ENCODE data around the gene NSUN4. TPM values are rescaled to one million over a fixed set of nuclear protein-coding genes. Genes with fewer than 3 reads are reported as not detected.
A peak's percentile ranks its signal among the peaks of the same experiment; 100 is the strongest.

The NSUN4 gene
- total and polyA plus RNA-seq, 2 of the 13 experiments (the other 11 are each of a cell fraction or from before 2014, with no cell fraction given): 21.5 to 23.5 TPM

- TF ChIP-seq KIAA2018 (CRISPR knock-in tag; IDR thresholded peaks at IDR 0.05; ENCODE audit: borderline replicate concordance) (no peak), ZKSCAN1 (IDR thresholded peaks at IDR 0.05; ENCODE audit: low read length) (no peak), GABPB1 (CRISPR knock-in tag; IDR thresholded peaks at IDR 0.05) (peak; percentile 82), ZNF570 (CRISPR knock-in tag; IDR thresholded peaks at IDR 0.05; ENCODE audit: borderline replicate concordance) (no peak), ATAD3A (CRISPR knock-in tag; IDR thresholded peaks at IDR 0.05) (no peak), ZFP90 (CRISPR knock-in tag; IDR thresholded peaks at IDR 0.05; ENCODE audit: borderline replicate concordance) (0 out of 2 replicates have a peak, but pooled peaks have one; percentile 54), MLX (CRISPR knock-in tag; IDR thresholded peaks at IDR 0.05) (no peak), ZNF564 (CRISPR knock-in tag; IDR thresholded peaks at IDR 0.05) (peak; percentile 85; the same call in 1 of the 2 replicates), TBX2 (CRISPR knock-in tag; IDR thresholded peaks at IDR 0.05; ENCODE audit: borderline replicate concordance) (peak; percentile 86), ZNF816 (CRISPR knock-in tag; IDR thresholded peaks at IDR 0.05; ENCODE audit: borderline replicate concordance) (no peak; the same call in 1 of the 2 replicates), KLF13 (CRISPR knock-in tag; IDR thresholded peaks at IDR 0.05) (no peak), EHMT2 (IDR thresholded peaks at IDR 0.05; ENCODE audit: borderline replicate concordance, low read depth, low read length) (no peak), SP1 (IDR thresholded peaks at IDR 0.05) (no peak), SP1 (CRISPR knock-in tag; IDR thresholded peaks at IDR 0.05) (peak; percentile 78; the same call in 1 of the 2 replicates), KMT2A (CRISPR knock-in tag; IDR thresholded peaks at IDR 0.05) (peak; percentile 63; the same call in 1 of the 2 replicates), MAFK (conservative IDR thresholded peaks at IDR 0.05 in 1 of 2, IDR thresholded peaks at IDR 0.05 in 1 of 2; ENCODE audit: low read length in 2 of 2) (no peak)
- TF ChIP-seq, protein P1, sequence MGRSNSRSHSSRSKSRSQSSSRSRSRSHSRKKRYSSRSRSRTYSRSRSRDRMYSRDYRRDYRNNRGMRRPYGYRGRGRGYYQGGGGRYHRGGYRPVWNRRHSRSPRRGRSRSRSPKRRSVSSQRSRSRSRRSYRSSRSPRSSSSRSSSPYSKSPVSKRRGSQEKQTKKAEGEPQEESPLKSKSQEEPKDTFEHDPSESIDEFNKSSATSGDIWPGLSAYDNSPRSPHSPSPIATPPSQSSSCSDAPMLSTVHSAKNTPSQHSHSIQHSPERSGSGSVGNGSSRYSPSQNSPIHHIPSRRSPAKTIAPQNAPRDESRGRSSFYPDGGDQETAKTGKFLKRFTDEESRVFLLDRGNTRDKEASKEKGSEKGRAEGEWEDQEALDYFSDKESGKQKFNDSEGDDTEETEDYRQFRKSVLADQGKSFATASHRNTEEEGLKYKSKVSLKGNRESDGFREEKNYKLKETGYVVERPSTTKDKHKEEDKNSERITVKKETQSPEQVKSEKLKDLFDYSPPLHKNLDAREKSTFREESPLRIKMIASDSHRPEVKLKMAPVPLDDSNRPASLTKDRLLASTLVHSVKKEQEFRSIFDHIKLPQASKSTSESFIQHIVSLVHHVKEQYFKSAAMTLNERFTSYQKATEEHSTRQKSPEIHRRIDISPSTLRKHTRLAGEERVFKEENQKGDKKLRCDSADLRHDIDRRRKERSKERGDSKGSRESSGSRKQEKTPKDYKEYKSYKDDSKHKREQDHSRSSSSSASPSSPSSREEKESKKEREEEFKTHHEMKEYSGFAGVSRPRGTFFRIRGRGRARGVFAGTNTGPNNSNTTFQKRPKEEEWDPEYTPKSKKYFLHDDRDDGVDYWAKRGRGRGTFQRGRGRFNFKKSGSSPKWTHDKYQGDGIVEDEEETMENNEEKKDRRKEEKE (IDR thresholded peaks at IDR 0.05): no peak
These were observed 53.7 kb downstream of the NSUN4 start, which contains the start of gene FAAH (continued) for GRCh38 chr1:46394108-46394871.

Measured in HepG2 (cell line).